SU-DHL-6 (cell line): ENCODE results near the gene SPRED2.

Experiments used
- CTCF ChIP-seq: fragments of 200-600 bp; sonication (generic); IDR thresholded peaks from one replicate; pipeline ENCODE4 v1.5.1; 2017; ENCODE audit warnings: antibody characterized with exemption, mild to moderate bottlenecking, low read length, moderate library complexity; ENCODE audit not compliant: insufficient read depth, poor library complexity, severe bottlenecking
- EZH2phosphoT487 ChIP-seq: fragments of 200-600 bp; sonication (generic), shearing (Covaris generic); conservative IDR thresholded peaks from 2 replicates; pipeline ENCODE4 v1.6.1; 2018; ENCODE audit warnings: mild to moderate bottlenecking, antibody characterized with exemption, low read length, moderate library complexity, mixed read lengths

- no peak for TF ChIP-seq CTCF
- no peak for TF ChIP-seq EZH2phosphoT487
These were observed 134.9 kb downstream of the SPRED2 start for GRCh38 chr2:65297544-65297943.
